Measurements from ENCODE around the gene CAVIN3. TPM values are rescaled to one million over a fixed set of nuclear protein-coding genes. Genes with fewer than 3 reads are reported as not detected.

The CAVIN3 gene
- total RNA-seq, 2 donors from 2014 or later: 42.0 to 51.5 TPM

DNA sequence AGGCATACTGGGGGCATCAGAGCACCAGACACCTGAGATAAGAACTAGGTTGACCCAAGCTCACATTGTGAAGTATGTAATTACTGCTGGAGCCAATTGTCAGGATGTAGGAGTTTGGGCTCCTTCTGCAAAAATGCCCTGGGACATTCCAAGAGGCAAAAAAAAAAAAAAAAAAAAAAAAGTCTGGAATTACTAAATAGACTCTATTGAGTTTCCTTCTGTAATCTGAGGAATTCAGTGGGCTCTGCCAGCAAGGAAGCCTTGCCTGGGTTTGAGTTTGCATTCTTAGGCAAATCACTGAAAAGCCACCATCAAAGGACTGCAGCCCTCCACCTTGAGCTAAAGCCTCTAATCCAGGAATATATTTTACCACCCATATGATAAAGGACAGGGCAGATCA is 8.0 kb upstream of the CAVIN3 start:
- ATAC-seq (no peak), DNase-seq (no peak)
- intact Hi-C loops (cut with DNase I): no loop called here

DNA sequence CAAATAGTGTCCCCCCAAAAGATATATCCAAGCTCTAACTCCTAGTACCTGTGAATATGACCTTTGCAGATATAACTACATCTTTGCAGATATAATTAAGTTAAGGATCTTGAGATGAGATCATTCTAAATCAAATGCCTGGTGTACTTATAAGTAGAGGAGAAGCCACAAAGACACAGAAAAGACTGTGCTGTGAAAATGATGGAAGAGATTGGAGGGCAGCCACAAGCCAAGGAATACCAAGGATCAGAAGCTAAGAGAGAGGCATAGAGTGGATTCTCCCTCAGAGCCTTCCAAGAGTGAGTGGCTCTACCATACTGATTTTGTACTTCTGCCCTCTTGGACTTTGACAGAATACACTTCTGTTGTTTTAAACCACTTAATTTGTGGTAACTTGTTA is 7.5 kb upstream of the CAVIN3 start:
- no peak for ATAC-seq
- intact Hi-C loops (cut with DNase I): no loop called here
- no peak for DNase-seq

DNA sequence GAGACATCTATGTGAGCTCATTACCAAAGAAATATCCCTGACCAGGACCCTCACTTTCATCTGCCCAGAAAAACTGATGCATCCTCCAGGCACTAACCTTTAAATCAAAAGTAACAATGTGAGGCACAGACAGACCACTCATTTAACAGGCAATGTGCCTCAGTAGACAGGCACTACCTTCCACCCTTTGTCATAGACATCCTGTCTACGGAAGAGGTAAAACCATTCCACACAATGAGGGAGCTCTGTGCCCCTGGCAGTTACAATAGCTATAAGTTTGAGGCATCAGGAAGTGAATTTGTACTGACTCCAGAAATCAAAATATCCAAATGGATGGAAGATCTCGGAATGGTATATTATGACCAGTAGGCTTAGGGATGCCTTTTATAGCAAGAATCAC is 6.7 kb upstream of the CAVIN3 start:
- intact Hi-C loops (cut with DNase I): no loop called here
- DNase-seq: no peak
- no peak for ATAC-seq

DNA sequence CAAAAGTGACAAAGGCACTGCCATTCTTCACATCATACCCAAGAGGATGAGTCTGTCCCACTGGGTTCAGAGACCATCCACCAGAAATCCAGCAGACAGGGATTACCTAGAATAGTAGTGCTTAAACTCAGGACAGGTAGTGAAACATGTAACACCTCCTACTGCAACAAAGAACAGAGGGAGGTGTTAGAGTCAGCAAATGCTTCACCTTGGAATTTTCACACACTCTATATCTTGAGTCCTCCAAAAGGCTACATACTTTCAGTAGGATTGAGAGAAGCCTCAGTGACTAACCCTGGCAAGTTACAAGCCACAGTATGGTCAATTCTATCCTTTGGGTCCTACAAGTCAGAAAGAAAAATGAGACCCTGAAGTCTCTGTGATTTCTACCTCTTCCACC is 6.0 kb upstream of the CAVIN3 start:
- ATAC-seq (no peak), DNase-seq (no peak)
- intact Hi-C loops (cut with DNase I): no loop called here

DNA sequence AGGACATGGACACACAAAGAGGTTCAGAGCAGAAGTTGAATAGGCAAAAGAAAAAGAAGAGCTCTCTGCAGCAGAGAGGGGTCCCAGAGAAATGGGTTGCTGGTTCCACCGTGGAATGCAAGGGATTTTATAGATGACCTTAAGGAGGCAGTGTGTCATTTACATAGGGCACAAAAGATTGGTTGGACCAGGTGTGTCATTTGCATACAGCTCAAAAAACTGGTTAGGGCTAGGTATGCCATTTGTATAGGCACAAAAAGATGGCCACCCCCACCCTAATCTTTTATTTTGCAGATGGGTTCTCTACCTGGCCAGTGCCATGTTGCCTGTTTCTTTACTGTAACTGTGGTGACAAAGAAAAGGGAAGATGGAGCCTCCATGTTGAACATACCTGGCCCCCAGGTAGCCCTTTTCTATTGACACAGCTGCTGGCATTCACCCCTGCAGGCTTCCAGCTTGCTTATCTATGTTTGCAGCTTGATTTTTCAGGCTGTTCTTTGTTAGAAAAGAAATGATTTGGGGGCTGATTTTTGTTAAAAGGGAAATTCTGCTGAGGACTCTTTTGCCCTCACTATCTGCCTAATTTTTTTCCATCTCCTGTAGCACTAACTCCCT is 3.1 kb upstream of the CAVIN3 start:
- intact Hi-C loops (cut with DNase I): no loop called here
- ATAC-seq: no peak

DNA sequence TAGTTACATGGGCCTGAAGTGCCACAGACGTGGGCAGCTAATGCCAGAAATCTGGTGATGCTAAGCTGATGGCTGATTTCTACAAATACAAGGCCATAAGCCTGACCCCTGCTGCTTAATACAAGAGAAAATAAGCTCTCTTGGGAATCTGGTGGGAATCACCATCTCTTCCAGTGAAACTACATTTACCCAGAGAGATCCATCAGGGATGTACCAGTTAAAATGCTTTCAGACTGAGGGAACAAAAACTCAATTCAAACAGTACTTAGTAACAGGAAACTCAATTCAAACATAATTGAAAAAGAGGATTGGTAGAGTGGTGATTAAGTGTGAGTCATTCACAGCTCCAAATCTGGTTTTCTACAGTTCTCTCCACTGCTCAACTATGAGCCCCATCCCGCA is 1.7 kb upstream of the CAVIN3 start:
- DNase-seq (no peak), ATAC-seq (no peak)
- intact Hi-C loops (cut with DNase I): no loop called here

More for the DNA sequence above, 3.1 kb upstream of the CAVIN3 start:
- DNase-seq: no peak

DNA sequence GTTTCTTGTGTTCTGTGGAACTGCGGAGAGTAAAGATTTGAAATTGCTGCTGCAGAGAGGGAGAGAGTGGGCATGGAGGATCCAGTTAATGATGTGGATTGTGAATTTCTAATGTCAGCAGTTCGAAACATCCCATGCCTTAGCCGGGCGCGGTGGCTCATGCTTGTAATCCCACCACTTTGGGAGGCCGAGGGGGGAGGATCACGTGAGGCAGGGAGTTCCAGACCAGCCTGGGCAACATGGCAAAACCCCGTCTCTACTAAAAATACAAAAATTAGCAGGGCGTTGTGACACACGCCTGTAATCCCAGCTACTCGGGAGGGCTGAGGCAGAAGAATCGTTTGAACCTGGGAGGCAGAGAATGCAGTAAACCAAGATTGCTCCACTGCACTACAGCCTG is 1.1 kb upstream of the CAVIN3 start:
- DNase-seq: no peak
- ATAC-seq: no peak
- intact Hi-C loops (cut with DNase I): no loop called here

DNA sequence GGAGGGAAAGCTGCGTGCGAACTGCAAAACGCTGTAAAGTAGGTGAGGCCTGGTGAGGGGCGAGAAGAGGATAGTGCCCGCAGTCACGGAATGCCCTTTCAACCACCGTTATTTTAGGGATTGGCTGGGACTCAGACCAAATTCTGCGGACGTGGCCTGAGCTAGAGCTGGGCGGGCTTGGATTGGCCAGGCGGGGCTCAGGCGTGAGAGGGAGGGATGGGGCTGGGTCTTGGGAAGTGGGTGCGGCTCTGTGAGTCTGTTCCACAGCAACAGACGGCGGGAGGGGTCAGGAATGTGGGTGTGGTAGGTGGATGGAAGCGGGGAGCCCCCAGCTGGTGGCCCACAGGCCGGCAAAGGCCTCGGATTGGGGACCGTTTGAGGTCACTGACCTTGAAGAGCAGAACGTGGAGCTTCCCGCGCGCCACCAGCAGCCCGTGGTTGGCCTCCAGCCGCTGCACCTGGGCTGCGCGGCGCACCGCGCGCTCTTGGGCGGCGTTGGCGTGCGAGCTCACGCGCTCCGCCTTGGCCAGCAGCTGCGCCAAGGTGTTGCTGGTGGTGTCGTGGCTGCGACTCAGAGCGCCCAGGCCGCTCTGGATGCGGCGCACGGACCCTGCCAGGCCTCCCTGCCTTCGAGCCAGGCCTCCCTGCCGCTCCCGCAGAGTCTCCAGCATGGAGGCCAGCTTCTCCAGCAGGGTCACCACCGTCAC is 444 bp downstream of the CAVIN3 start:
- ATAC-seq (peak; percentile 92 to 95), DNase-seq (peak; percentile 94)
- intact Hi-C loops (cut with DNase I): loop anchor here in 1 of 2 donors (1.0 to 5.0 kb wide), 4 partner anchors 32 to 298 kb away; partner anchors contain the start of gene FHIP1B

DNA sequence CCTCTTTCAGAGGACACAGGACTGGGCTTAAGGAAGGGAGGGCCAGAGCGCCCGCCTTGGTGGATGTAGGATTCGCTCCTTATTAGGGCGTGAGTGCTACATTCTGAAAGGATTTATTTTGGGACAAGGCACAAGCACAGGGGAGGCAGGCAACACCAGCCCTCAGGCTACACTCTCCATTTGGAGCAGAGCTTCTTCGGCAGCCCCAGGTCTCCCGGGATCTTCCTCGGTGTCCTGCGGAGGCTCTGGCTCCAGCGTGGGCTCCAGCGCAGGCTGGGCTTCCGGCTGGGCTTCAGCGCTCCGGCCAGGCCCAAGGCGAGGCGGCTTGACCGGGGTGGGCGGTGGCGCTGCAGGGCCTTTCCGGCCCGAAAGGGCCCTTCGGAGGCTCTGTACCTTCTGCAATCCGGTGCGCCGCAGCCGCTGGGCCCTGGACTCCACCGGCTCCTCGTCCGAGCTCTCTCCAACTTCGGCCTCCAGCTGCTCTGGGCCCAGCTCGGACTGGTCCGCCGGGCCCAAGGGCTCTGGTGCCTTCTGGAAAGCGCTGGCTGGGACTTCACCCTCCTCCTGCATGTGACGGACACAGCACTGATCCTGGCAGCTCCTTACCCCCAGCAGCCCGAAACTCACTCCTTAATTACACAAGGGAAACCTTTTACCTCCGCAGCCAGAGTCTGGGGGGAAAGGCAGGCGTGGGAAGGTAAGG is 1.1 kb downstream of the CAVIN3 start:
- intact Hi-C loops (cut with DNase I): loop anchor here in 1 of 2 donors (1.0 to 5.0 kb wide), 4 partner anchors 33 to 297 kb away; partner anchors contain the start of gene FHIP1B
- DNase-seq: peak; percentile 75
- ATAC-seq: peak; percentile 44 to 48

DNA sequence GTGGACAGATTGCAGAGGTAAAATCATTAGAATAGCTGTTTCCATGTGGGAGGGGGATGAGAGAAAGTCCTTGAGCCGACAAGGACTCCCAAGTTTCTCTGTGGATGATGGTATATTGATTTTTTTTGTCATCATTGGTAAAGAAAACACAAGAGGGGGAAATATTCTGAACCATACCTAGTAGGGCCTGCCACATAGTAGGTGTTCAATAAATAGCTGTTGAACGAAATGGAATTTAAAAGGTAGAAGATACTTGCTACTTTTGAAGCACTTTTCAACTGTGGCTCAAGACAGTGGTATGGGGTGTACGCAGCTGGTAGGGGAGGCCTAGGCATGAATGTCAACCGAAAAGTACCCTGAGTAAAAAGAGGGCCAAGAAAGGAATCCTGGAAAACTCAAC is 2.1 kb downstream of the CAVIN3 start:
- intact Hi-C loops (cut with DNase I): loop anchor here in 1 of 2 donors (5.0 kb wide), 3 partner anchors 34 to 296 kb away; no protein-coding TSS in a partner anchor
- ATAC-seq: no peak
- no peak for DNase-seq

DNA sequence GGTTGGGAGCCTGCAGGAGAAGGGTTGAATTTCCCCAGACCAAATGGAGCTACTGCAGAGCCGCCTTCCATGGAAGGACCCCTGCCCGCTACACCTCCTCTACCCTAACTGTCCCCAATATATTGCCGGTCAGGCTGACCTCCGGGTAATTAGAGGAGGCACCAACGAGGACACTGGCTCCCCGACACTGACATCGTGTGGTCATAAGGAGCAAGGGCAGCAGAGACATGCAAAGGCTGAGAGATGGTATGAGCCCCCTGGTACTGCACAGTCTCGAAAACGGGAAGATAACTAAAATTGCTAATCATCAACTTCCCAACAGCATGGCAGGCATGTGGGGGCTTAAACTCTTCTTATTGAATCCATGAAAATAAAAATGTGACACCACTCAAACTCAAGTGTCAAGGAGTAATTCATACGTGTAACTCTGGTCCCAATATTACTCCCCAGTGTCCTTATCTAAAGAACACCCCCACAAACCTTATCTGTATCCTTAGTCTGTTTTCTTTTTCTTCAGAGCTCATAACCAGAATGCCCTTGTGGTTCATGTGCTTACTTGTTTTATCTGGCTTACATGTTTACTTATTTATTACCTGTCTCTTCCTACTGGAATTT is 4.4 kb downstream of the CAVIN3 start:
- peak in 1 of 2 donors; percentile 4 for ATAC-seq
- intact Hi-C loops (cut with DNase I): loop anchor here in 1 of 2 donors (5.0 kb wide), 3 partner anchors 36 to 294 kb away; no protein-coding TSS in a partner anchor
- DNase-seq: peak; percentile 66

DNA sequence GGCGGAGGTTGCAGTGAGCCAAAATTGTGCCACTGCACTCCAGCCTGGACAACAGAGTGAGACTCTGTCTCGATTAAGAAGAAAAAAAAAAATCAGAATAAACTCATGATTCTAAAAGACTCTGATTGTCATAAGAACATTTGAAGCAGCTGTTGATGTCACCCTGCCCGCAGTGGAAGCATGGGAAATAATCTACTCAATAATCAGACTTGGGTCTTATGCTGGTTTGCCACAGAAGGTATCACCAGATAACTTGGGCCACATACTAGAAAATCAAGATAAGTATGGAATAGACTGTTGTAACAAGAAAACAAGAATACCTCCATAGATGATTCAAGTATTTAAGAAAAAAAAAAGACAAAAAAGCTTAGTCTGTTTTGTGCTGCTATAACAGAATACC is 8.2 kb downstream of the CAVIN3 start:
- ATAC-seq (no peak), DNase-seq (no peak)
- intact Hi-C loops (cut with DNase I): no loop called here

DNA sequence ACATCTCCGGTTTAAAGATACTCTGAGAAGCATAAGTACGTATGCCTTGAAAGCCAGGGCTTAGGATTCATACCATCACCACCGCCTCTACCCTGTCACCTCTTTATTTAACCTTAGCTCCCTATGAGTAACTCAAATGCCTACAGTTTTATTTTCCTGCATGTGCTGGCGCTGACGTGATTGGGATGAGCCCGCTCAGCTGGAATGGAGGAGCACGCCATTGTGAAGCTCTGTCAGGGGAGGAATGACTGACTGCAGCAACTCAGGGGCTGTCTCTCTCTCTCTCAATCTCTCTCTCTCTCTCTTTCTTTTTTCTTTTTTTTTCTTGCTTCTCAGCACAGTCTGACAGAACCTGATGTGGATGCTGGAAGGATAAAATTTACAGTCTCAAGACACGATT is 12.4 kb downstream of the CAVIN3 start:
- DNase-seq (no peak), ATAC-seq (no peak)
- intact Hi-C loops (cut with DNase I): no loop called here

DNA sequence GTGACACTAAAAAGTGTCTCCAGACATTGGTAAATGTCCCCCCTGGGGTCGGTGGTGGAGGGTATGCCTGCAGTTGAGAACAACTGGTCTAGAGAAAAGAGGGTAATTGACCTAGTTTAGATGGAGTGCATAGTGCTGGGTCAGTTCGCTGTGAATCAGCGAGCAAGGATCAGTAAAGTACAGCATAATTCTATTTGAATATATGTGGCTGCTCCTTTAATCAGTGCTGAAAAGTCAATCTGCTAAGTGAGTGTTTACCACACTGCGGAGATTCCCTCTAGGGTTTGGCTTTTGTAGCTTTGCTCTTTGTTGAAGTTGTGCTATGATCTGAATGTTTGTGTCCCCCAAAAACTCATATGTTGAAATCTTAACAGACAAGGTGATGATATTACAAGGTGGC is 15.0 kb downstream of the CAVIN3 start:
- ATAC-seq (no peak), DNase-seq (no peak)
- intact Hi-C loops (cut with DNase I): no loop called here

DNA sequence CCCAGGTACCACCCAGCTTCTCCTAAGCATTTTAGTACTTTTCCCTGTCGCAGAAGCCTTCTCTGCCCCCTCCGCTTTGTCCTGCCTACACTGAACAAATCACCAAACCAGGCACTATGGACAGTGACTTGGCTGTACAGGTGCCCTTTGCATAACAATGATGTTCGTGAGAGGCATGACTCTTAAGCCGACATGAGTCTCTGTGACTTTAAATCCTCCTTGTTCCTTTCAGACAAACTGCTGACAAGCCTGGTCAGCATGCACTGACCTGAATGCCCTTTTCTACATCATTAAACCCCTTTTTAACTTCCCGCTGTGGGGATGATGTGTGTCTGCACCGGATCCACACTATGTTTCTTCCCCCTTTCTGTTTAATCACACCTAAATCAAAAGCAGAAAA is 16.6 kb downstream of the CAVIN3 start:
- no peak for DNase-seq
- no peak for ATAC-seq
- intact Hi-C loops (cut with DNase I): no loop called here

DNA sequence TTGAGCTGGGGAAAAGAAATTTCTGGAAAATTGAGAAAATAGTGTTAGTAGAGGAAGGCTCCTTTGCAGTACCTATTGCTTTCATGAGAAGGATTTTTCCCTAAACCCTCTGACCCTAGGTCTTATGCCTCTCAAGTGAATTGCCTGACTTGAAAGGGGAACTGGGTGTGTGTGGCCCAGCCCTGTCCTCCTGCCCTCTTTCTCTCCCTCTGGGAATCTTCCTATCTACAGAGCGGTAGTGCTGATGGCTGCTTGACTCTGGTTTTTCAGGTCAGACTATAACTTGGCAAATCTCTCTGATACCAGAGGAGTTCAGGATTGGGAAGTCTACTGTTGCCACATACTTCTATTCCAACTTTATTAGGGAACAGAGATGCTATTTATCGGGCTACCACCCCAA is 19.2 kb downstream of the CAVIN3 start:
- ATAC-seq (no peak), DNase-seq (no peak)
- intact Hi-C loops (cut with DNase I): no loop called here

DNA sequence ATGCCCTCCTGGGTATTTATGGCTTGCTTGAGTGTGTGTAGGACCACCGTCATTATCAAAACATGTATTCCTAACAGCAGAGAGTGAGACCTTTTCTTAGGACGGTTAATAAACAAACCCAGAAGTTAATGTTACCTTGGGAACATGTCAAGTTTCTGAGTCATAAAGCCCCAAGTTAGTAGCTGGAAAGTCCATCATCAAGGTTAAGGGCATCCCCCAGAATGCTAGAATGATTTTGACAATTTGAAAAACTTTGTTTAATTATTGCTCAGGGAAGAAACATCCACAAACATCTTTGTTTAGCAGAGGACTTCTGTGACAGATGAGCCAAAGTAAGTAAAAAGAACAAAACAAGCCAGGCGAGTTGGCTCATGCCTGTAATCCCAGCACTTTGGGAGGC is 20.0 kb downstream of the CAVIN3 start:
- ATAC-seq (no peak), DNase-seq (no peak)
- intact Hi-C loops (cut with DNase I): no loop called here

DNA sequence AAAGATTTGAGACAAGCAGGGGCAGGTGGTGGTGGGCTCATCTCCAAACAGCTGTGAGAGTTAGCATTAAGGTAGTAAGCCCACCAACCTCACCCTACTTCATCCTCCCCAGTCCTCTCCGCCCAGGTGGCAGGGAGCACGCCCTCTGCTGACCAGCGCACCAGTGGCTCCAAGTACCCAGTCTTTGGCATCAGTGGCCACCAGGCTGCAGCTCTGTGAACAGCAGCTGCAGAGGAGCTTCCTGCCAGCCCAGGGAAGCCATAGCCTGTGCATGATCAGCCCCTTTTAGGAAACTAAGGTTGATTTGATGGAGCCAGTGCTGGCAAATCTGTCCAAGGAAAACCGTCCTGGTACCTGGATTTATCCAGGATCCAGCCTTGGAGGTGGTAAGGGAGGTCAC is 21.7 kb downstream of the CAVIN3 start:
- ATAC-seq (peak; percentile 71 to 75), DNase-seq (peak; percentile 32)
- intact Hi-C loops (cut with DNase I): loop anchor here (5.0 to 10.0 kb wide), 4 partner anchors 46 to 274 kb away; no protein-coding TSS in a partner anchor

DNA sequence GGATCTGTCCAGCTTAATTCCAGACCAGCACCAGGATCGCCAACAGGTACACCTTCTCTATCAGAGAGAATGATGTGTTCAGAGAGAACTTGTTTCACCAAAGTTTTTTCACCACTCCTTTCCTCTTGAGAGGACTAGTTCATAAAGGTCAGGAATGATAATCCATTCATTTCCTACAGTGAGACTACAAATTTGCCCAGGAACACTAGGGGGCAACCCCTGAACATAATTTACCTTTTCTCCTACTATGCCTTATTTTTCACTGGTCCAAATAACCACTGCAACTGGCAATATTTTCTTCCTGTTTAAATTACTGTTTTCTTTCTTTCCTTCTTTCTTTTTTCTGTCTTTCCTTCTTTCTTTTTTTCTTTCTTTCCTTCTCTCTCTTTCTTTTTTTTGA is 22.5 kb downstream of the CAVIN3 start:
- ATAC-seq (peak in 1 of 2 donors; percentile 48), DNase-seq (no peak)
- intact Hi-C loops (cut with DNase I): loop anchor here (2.0 to 10.0 kb wide), 5 partner anchors 46 to 273 kb away; no protein-coding TSS in a partner anchor

DNA sequence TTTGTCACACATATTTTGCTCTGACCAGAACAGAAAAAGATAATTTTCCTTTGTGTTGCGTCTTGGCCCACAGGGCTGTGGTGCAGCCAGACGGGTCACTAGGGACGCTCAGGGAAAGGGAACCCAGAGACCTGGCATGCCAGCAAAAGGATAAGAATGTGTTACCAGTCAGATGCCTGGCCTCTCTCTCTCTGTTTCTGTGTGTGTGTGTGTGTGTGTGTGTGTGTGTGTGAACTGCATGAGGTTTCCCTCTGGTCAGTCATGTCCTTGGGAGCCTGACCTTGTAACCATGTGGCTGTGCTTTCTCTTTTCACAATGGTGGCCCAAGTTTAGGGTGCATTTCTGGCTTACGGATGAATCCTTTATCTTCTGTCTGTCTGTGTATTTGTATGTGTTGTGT is 35.3 kb downstream of the CAVIN3 start:
- no peak for DNase-seq
- ATAC-seq: peak; percentile 43 to 57
- intact Hi-C loops (cut with DNase I): no loop called here

Measured in left cardiac atrium (tissue), 4 donors.